ENCODE data around the gene RHO. TPM values are rescaled to one million over a fixed set of nuclear protein-coding genes. Genes with fewer than 3 reads are reported as not detected.

The RHO gene
- polyA plus RNA-seq, 1 of the 3 experiments (the other 2 are of a cell fraction): not detected

DNA sequence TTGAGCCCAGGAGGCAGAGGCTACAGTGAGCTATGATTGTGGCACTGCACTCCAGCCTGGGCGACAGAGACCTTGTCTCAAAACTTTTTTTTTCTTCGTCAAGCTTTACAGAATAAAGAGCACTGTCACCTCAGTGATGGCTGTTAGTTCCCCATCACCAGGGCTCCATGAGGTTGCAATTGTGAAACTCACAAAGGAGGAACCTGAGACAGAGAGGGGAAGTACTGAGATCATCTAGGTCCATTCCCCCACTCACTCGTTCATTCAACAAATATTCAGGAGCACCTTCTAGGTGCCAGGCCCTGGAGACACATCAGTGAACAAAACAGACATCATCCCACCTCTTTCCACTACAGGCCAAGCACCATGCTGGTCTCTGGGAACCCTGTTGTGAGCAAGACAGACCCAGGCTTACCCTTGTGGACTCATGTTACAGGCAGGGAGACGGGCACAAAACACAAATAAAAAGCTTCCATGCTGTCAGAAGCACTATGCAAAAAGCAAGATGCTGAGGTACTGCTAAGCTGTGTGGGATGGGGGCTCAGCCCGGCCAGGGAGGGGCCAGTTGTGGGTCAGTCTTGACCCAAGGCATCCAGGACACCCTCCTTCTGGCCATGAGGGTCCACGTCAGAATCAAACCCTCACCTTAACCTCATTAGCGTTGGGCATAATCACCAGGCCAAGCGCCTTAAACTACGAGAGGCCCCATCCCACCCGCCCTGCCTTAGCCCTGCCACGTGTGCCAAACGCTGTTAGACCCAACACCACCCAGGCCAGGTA is 2.1 kb upstream of the RHO start (continued):
- no peak for TF ChIP-seq FOSL2 (IDR thresholded peaks at IDR 0.05; ENCODE audit: borderline replicate concordance, low read depth)
- TF ChIP-seq PBX3 (IDR thresholded peaks at IDR 0.05): no peak
- no peak for TF ChIP-seq TAF1 (IDR thresholded peaks at IDR 0.05; ENCODE audit: borderline replicate concordance, low read depth, low read length)
- TF ChIP-seq ELF1 (IDR thresholded peaks at IDR 0.05): no peak

DNA sequence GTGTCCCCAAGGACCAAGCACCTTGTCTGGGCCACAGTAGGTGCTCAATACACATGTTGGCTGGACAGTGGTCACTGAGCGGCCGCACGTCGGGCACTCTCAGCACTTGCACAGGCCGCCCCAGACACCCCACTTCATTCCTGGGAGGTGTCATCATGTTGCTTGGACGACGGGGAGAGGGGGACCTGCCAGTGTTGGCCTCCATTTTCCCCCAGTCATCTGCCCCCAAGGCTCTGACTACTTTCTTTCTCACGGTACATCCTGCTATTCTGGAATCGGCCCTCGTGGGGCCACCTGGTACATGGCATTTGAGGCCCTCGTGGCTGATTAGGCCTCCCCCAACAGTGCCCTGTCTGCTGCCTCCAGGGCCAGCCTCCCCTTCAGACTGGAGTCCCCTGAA is 1.2 kb upstream of the RHO start:
- TF ChIP-seq JUND (IDR thresholded peaks at IDR 0.05) (no peak), FOSL2 (IDR thresholded peaks at IDR 0.05; ENCODE audit: borderline replicate concordance, low read depth) (no peak), CHD2 (IDR thresholded peaks at IDR 0.05; ENCODE audit: low read length, partially characterized antibody) (no peak), FOXM1 (IDR thresholded peaks at IDR 0.05; ENCODE audit: low read depth) (no peak), RXRA (IDR thresholded peaks at IDR 0.05; ENCODE audit: borderline replicate concordance, low read depth) (no peak), NRF1 (IDR thresholded peaks at IDR 0.05; ENCODE audit: low read depth, low read length) (no peak), CTCF (IDR thresholded peaks at IDR 0.05) (no peak), RFX5 (IDR thresholded peaks at IDR 0.05; ENCODE audit: low read length) (no peak), EP300 (IDR thresholded peaks at IDR 0.05; ENCODE audit: borderline replicate concordance in 1 of 2, low read depth in 1 of 2, low read length in 1 of 2) (no peak), IRF3 (IDR thresholded peaks at IDR 0.05; ENCODE audit: low read depth, low read length) (no peak), SMC3 (IDR thresholded peaks at IDR 0.05; ENCODE audit: low read depth, low read length) (no peak), PBX3 (IDR thresholded peaks at IDR 0.05) (no peak), POLR2AphosphoS5 (IDR thresholded peaks at IDR 0.05; ENCODE audit: low read depth, low read length) (no peak), YY1 (IDR thresholded peaks at IDR 0.05; ENCODE audit: low read depth) (no peak)
- TF ChIP-seq, protein P1, sequence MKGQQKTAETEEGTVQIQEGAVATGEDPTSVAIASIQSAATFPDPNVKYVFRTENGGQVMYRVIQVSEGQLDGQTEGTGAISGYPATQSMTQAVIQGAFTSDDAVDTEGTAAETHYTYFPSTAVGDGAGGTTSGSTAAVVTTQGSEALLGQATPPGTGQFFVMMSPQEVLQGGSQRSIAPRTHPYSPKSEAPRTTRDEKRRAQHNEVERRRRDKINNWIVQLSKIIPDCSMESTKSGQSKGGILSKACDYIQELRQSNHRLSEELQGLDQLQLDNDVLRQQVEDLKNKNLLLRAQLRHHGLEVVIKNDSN (IDR thresholded peaks at IDR 0.05; ENCODE audit: borderline replicate concordance, low read depth): no peak
- no peak overlapping the region for H3K27ac ChIP-seq (ENCODE audit: low read depth in 2 of 2, low read length in 1 of 2)
- DNase-seq: no peak
- 84% methylated on average over 11 of the region's 11 CpGs for WGBS (ENCODE audit: low lambda C conversion rate)
- no peaks in the 10 kb centered on the region for H3K79me2 ChIP-seq (ENCODE audit: insufficient read depth)
- H3K9me3 ChIP-seq: no peaks in the 10 kb centered on the region
- no peaks in the 10 kb centered on the region for H3K36me3 ChIP-seq (replicated peaks in 1 of 2; ENCODE audit: control insufficient read depth in 1 of 2, insufficient read depth in 2 of 2, low read length in 1 of 2)
- no peak overlapping the region for H3K9ac ChIP-seq
- H2AFZ ChIP-seq (ENCODE audit: low read depth): no peak overlapping the region
- H3F3A ChIP-seq (replicated peaks; ENCODE audit: insufficient read depth): no peaks in the 10 kb centered on the region
- no peak overlapping the region for H3K4me2 ChIP-seq
- no peaks in the 10 kb centered on the region for H4K20me1 ChIP-seq (ENCODE audit: insufficient read depth)
- ChIA-PET CTCF (interaction anchor here (0.6 to 1.2 kb wide), 2 partner anchors 37 to 1676 kb away, joined by 3 to 7 read pairs; no protein-coding TSS in a partner anchor), POLR2A (no interaction called here)
- H3K4me1 ChIP-seq (ENCODE audit: control insufficient read depth in 1 of 2, insufficient read depth in 2 of 2, low read depth in 1 of 2, low read length in 1 of 2): no peaks in the 10 kb centered on the region
- no peak overlapping the region for H3K4me3 ChIP-seq (ENCODE audit: low read depth in 2 of 2, low read length in 1 of 2)
- H3K27me3 ChIP-seq (ENCODE audit: insufficient read depth): no peaks in the 10 kb centered on the region
- H3K9me2 ChIP-seq: no peaks in the 10 kb centered on the region
